ENCODE measurements around the gene TMCO1.
"Not testable (repeated sequence)": the region's sequence is repeated elsewhere in the genome, so short reads cannot be mapped to it uniquely, and the experiment has no call there.

The TMCO1 gene, protein sequence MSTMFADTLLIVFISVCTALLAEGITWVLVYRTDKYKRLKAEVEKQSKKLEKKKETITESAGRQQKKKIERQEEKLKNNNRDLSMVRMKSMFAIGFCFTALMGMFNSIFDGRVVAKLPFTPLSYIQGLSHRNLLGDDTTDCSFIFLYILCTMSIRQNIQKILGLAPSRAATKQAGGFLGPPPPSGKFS

DNA sequence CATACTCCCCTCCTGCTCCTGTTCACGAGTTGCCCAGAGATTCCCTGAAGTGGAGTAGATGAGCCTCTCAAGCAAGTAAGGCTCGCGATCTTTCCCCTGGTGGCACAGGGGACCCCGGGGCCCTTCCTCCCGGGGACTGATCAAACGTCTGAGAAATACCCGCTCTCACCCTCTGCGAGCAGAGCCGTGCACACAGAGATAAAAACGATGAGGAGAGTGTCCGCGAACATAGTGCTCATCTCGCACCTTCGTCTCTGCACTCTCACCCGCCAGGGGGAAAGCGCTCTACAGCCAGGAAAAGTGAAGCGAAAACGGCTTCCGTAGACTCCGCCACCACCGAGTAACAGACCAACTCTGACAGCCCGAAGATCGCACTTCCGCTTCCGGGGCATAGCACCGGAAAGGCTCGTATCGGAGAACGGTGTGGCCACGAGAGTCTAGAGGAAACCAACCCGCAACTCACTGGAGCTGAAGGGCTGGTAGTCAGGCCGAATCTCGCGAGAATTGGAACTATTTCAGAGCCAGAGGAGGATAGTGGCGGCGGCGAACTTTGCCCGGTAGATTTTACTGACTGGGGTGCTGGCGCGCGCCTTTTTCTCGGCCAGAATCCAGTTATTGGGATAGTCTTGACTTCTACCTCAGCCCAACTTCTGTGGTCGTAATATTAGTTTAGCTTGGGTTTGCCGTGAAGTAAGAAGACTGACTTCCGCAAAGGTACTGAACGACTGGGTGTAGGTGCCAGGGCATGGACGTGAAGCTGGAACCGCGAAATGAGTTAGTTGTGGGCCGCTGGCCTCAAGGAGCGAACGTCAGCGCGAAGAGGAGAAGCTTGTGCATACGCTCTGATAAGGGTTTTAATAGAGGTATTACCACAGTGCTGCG lies at the start of gene TMCO1:
Gene TMCO1, minus strand, starts transcription at position 356 of the 882 bp plus-strand sequence. Its CDS starts 117 bp downstream, at position 239.
- DNase-seq (ENCODE audit: low read depth in 2 of 2): peak; percentile 82 to 91

DNA sequence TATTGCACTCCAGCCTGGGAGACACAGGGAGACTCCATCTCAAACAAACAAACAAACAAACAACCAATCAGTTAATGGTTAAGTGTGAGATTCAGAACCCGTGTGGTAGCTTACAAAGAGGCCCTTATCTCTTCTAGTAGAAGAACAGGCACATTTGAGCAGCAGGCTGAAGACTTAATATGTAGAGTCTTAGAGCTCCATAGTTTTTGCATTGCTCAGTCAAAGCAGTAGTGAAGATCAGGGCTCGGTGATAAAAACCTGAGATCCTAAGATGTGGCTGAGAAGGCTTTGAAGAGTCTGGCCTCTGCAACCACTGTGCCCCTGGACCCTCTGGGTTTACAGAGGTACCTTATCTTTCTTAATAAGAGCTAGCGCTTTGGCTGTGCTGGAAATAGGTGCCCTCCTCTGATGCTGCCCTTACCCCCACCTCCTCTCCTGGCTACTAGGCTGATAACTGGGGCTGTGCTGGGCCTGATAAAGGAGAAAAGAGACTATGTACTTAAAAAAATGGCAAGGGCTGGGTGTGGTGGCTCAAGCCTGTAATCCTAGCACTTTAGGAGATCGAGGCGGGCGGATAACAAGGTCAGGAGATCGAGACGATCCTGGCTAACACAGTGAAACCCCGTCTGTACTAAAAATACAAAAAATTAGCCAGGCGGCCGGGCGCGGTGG lies 48.3 kb upstream of the TMCO1 start:
- DNase-seq (ENCODE audit: low read depth in 2 of 2): no peak

DNA sequence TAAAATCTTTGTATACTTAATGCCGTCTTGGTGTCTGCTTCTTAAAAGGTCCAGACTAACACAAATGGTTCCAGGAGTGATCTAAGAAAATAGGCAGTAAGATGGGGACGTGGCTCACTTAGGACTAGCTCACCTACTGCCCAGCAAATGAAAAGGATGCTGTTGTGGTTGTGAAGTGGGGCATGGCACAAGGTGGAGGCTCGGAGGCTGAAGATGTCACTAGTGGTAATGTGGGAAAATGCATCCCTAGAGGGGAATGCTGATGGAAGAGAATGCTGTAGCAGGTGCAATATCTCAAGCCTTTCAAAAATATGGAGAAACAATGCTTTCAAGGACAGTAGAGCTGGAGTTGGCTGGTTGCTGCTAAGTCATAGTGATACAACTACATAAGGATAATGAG lies 47.5 kb upstream of the TMCO1 start:
- DNase-seq (ENCODE audit: low read depth in 2 of 2): no peak

DNA sequence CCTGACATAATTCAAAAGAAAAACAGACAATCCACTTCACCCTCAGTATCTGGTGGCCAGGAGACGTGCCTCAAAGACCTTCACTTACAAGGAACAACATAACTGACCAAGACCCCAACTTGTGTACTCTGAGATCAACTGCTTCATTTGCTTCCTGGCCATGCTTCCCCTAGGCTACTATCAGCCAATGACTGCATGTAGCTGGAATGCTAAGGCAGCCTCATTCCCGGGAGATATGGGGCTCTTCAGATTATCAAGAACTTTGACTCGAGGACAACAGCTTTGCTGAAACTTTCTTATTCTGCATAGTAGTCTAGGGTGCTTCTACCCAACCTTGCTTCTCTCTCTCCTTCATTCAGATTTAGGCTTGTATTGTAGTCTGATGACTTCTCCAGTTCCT lies 47.1 kb upstream of the TMCO1 start:
- no peak for DNase-seq (ENCODE audit: low read depth in 2 of 2)

DNA sequence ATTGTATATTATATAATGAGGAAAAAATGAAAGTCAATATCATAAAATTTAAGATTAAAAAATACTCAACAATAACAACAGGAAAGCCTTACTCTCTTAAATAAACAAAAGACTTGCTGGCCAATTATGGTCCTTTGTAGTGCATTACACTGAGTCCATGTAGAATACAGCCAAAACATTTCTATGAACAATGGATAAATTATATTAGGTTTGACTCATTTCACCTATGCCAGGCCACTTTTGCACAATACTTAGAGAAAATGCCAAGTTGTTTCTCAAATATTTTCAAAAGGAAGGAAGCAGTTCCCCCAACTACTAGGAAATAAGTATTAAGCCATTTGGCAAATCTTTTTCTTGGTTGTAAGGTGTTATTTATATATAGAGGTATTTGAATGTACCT lies 38.9 kb upstream of the TMCO1 start:
- DNase-seq (ENCODE audit: low read depth in 2 of 2): no peak

DNA sequence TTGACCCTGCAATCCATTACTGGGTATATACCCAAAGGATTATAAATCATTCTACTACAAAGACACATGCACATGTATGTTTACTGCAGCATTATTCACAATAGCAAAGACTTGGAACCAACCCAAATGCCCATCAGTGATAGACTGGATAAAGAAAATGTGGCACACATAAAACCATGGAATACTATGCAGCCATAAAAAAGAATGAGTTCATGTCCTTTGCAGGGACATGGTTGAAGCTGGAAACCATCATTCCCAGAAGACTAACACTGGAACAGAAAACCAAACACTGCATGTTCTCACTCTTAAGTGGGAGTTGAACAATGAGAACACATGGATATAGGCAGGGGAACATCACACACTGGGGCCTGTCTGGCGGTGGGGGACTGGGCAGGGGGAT lies 35.8 kb upstream of the TMCO1 start:
- not testable (repeated sequence) for DNase-seq (ENCODE audit: low read depth in 2 of 2)

DNA sequence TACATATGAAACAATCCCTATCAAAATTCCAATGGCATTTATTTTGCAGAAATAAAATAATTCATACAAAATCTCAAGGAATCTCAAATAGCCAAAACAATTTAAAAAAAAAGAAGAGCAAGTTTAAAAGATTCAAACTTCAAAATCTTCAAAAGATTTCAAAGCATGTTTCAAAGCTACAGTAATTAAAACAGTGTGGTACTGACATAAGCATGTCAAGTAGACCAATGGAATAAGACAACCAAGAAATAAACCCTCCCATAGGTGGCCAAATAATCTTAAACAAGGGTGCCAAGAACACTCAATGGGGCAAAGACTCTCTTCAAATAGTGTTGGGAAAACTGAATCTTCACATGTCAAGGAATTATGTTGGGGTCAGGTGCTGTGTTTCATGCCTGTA lies 30.7 kb upstream of the TMCO1 start:
- no peak for DNase-seq (ENCODE audit: low read depth in 2 of 2)

DNA sequence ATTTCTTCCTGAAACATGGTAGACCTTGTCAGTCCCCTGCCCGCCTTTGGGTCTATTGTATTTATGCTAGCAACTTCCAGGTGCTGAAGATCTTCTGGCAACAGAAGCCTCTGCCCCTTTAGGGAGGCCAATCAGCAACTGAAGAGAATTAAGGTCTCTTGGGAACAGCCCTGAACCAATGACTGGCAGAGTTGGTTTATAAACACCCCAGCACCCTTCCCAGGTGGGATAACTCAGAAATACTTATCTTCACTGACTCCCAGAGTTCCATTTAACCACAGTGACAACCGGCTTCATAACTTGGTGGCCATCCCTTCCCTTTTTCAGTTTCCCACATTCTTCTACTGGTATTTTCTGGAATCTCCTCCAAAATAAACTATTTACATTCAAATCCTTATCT lies 27.2 kb upstream of the TMCO1 start:
- no peak for DNase-seq (ENCODE audit: low read depth in 2 of 2)

DNA sequence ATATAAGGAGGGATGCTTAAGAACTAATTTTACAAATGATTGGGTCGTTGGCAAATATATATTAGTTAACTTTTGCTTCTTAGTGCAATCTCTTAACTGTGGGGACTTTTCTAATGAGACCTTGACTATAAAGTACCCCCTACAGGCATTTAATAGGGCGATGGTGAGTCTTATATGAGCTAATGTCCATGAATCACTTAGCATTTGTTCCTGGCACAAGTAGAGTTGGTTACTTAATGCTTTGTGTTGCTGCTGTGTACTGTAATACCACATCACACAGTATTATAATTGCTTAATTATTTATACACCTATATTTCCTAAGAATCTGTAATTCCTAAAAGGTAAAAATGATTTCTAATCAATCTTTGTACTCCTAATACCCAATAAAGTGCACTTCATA lies 25.3 kb upstream of the TMCO1 start:
- no peak for DNase-seq (ENCODE audit: low read depth in 2 of 2)

DNA sequence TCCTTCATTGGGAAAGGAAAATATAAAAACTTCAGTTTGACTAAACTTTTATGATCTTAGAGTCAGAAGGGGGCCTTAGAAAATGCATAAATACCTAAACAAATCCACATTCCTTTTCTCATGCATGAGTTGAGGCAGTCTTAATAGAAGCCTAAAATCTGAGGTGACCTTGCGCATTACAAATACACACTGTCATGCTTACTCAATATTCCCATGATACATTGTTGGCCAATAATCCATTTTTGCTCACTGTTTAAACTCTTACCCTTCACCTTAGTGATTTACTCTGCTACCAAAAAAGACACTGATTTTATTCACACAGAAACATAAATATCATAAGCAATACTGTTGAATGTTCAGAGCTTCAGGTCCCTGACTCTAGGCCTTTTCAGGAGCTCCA lies 19.1 kb upstream of the TMCO1 start:
- DNase-seq (ENCODE audit: low read depth in 2 of 2): no peak

DNA sequence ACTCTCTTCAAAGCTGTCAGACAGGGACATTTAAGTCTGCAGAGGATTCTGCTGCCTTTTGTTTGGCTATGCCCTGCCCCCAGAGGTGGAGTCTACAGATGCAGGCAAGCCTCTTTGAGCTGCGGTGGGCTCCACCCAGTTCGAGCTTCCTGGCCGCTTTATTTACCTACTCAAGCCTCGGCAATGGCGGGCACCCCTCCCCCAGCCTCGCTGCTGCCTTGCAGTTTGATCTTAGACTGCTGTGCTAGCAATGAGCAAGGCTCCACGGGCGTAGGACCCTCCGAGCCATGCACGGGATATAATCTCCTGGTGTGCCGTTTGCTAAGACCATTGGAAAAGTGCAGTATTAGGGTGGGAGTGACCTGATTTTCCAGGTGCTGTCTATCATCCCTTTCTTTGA lies 14.9 kb upstream of the TMCO1 start:
- DNase-seq (ENCODE audit: low read depth in 2 of 2): not testable (repeated sequence)

DNA sequence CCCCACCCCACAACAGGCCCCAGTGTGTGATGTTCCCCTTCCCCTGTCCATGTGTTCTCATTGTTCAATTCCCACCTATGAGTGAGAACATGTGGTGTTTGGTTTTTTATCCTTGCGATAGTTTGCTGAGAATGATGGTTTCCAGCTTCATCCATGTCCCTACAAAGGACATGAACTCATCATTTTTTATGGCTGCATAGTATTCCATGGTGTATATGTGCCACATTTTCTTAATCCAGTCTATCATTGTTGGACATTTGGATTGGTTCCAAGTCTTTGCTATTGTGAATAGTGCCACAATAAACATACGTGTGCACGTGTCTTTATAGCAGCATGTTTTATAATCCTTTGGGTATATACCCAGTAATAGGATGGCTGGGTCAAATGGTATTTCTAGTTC lies 9.5 kb upstream of the TMCO1 start:
- DNase-seq (ENCODE audit: low read depth in 2 of 2): not testable (repeated sequence)

DNA sequence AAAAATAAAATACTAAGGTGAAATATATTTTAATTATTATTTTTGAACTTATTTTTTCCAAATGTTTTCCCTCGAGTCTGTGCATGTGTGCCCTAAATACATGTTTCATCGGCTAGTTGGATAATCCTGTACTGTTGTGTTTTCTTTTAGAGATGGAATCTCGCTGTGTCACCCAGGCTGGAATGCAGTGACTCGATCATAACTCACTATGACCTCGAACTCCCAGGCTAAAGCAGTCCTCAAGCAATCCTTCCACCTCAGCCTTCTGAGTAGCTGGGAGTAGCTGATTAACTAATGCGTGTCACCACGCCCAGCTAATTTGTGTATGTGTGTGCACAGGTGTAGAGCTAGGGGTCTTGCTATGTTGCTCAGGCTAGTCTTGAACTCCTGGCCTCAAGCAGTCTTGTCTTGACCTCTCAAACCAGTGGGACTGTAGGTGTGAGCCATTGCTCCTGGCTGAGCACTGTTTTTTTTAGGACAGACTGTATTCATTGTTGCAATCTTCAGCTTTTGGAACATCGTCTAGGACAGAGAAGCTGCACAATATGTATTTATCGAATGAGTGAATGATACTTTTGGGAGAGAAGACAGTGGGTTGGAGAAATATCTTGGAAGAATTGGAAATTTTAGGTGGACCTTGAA lies 4.8 kb upstream of the TMCO1 start:
- DNase-seq (ENCODE audit: low read depth in 2 of 2): no peak

DNA sequence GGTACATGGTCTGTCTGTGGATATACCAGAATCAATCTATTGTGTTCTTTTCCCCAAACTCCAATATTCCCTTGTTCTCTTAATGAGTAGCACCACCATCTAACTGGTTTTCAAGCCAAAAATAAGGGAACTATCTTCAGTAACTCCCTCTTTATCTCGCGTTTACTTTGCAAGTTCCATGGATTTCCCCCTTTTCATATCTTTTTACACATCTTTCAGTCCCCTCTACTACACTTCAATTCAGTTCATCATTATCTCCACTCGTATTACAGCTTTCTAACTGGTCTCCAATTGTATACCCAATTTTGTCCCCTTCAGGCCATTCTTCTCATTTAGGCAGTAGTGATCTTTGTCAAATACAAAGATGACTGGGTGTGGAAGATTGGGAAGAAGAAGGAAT lies 4.1 kb upstream of the TMCO1 start:
- DNase-seq (ENCODE audit: low read depth in 2 of 2): no peak

DNA sequence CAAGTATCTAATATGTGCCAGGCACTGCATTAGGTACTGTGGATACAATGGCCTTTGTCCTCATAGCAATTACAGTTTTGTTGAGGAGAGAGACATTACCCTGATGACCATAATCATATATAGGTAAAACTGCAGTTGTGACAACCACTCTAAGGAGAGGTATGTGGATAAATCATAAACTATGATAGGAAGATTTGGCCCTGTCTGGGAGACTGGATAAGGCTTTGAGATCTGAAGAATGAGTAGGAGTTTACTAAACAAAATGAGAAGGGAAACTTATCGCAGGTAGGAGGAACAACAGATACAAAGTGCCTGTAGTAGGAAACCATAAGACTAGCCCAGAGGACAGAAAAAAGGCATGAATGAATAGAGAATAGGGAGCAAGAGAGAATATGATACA lies 4.4 kb downstream of the TMCO1 start:
- no peak for DNase-seq (ENCODE audit: low read depth in 2 of 2)

DNA sequence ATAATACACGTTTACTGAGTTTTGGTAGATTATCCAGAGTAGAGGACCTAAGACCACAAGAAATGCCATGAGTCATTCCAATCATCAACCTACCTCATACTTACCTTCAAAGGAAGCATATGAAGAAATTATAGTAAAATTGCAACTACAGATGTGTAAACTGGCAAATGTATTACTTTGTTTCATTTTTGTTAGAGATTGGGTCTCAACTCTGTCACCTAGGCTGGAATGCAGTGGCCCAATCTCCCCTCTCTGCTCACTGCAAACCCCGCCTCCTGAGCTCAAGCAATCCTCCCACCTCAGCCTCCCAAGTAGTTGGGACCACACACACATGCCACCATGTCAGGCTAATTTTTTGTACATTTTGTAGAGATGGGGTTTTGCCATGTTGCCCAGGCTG lies 5.2 kb downstream of the TMCO1 start:
- no peak for DNase-seq (ENCODE audit: low read depth in 2 of 2)

DNA sequence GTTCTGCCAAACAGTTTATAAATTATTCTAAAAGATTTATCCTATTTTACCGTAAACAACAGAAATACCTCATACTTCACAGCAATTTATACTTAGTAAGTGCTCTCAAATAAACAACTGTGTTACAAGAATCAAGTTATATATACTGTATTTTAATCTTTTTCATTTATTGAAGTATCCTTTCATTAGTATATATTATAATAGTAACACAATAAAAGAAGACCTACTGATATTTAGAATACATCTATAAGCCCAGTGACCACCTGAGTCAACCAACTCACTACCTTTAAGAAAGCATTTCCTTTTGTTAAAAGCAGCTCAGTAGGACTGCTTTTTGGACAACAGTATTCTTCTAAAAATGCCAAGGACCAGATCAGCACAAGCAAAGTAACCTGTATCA lies 5.9 kb downstream of the TMCO1 start:
- no peak for DNase-seq (ENCODE audit: low read depth in 2 of 2)

DNA sequence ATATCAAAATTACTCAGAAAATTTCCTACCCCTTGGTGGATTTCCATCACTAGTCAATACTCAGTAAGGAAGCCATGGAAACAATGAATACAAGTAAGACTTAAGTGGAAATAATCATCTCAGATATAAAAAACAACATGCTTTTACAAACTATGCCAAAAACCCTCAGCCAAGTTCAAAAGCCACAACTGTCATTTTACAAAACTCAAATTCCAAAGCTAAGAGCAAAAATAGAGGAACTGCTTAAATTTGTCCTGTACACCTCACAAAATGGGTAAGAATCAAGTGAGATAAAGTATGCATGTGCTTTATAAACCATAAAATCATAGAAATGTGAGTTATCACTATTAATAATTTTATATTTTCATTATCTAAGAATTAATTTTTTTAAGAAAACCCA lies 9.6 kb downstream of the TMCO1 start:
- no peak for DNase-seq (ENCODE audit: low read depth in 2 of 2)

DNA sequence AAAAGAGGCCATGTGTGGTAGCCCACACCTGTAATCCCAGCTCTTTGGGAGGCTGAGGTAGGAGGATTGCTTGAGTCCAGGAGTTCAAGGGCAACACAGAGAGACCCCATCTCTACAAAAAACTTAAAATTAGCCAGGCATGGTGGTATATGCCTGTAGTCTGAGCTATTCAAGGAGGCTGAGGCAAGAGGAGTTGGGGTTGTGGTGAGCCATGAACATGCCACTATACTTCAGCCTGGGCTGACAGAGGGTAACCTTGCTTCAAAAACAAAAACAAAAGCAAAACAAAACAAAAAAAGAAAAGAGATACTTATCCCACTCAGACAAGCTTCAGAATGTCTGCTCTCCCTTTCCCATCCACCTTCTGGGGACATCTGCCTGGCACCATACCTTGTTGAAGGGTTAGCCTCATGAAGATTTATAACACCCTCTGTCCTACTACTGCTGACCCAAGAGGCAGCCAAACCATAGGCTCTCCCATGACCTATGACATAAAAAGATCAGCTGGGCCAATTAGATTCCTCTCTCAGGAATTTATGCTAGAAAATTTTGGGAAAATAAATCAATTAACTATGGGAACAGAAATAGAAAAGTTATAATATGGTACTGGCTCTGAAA lies 13.2 kb downstream of the TMCO1 start:
- no peak for DNase-seq (ENCODE audit: low read depth in 2 of 2)

DNA sequence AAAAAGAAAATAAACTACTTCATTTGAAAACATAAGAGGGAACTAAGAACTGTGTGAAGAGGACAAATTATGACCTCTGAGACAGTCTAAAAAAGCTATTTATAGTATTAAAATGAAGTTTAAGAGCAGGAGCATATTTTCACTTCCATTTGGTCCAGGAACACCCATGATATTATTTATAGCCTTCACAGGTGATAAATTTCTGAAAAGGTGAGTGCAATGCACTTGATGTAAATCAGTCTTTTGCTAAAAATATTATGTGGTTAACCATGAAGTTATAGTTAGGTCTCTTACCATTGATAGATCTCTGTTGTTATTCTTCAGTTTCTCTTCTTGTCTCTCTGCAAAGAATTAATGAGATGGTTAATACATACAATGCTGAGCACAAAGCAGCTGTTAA lies 14.7 kb downstream of the TMCO1 start:
- no peak for DNase-seq (ENCODE audit: low read depth in 2 of 2)

DNA sequence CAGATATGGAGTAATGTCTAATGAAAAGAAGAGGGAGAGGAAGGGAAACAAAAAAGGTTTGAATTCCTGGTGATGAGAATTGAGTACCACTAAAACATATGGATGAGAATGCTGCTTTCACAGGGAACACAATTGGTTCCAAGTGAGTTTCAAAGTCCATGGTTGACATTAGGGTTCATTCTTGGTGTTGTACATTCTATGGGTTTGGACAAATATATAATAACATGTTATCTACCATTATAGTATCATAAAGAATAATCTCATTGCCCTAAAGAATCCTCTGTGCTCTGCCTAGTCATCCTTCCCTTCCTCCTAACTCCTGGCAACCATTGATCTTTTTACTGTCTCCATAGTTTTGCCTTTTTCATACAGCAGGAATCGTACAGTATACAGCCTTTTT lies 20.1 kb downstream of the TMCO1 start:
- no peak for DNase-seq (ENCODE audit: low read depth in 2 of 2)

All from activated CD8-positive, alpha-beta memory T cell treated with anti-CD3 and anti-CD28 coated beads for 4 hours (primary cell).